ENCODE data around the gene DRC7. TPM values are rescaled to one million over a fixed set of nuclear protein-coding genes. Genes with fewer than 3 reads are reported as not detected.
"Not testable (repeated sequence)": the region's sequence is repeated elsewhere in the genome, so short reads cannot be mapped to it uniquely, and the experiment has no call there.

Gene DRC7
- total RNA-seq, 1 donor from 2014 or later: 1.9 TPM

DNA sequence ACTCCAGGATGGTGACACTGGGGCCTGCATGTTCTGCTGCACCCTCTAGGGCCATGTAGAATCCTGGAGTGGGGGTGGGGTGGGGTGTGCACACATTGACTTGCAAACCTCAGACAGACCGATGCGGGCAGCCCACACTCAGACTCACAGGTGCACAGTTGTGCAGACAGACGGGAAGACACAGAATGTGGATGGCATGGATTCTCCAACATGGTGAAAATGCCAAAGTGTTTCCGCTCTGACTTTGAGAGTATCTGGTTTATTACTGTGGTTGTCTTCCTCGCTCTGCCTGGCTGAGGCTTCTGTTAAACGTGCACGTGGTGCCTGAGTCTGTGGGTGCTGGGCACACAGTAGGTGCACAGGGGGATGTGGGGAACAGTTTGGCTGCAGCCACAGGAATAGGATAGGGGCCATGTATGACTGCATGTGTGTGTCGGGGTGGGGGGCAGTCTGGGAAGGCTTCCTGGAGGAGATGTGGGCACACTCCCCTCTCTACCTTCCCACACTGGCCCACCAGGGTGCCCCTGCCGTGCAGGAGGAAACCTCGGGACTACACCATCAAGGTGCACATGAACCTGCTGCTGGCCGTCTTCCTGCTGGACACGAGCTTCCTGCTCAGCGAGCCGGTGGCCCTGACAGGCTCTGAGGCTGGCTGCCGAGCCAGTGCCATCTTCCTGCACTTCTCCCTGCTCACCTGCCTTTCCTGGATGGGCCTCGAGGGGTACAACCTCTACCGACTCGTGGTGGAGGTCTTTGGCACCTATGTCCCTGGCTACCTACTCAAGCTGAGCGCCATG, 35.5 kb upstream of the DRC7 start:
- DNase-seq (ENCODE audit: low spot score): no peak

DNA sequence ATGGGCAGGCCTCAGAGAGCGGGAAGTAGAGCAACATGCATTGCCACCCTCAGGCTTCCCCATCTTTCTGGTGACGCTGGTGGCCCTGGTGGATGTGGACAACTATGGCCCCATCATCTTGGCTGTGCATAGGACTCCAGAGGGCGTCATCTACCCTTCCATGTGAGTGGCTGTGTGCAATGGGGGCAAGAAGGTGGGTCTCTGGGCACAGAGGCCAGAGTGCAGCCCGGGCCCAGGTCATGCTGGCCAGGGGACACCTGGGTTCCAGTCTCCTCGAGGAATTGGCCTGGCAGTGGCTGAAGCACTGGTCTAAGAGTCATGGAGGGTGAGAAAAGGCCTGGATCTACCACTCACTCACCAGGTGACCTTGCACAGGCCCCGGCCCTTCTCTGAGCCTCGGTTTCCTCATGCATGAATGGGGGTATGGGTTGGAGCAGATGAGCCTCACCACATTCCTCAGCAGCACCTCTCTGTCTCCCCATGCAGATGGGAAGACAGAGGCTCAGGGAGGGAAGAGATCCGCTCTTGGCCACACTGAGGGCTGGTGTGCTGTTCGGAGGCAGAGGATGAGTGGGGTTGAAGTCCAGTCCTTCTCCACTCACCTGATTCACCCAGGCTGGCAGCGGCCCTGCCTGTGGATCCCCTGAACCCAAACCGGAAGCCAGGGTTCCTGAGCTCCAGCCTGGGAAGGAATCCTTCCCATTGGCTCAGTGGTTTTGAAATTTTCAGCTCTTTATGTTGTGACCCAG, 33.7 kb upstream of the DRC7 start:
- DNase-seq (ENCODE audit: low spot score): no peak

DNA sequence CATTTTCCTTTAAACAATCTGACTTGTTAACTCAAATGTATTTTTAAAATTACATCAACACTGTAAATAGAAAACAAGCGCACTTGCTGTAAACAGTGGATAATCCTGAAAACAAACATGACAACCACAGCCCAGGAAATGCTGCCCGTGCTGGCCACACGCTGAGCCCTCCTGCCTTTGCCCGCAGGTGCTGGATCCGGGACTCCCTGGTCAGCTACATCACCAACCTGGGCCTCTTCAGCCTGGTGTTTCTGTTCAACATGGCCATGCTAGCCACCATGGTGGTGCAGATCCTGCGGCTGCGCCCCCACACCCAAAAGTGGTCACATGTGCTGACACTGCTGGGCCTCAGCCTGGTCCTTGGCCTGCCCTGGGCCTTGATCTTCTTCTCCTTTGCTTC, 33.1 kb upstream of the DRC7 start:
- no peak for DNase-seq (ENCODE audit: low spot score)

DNA sequence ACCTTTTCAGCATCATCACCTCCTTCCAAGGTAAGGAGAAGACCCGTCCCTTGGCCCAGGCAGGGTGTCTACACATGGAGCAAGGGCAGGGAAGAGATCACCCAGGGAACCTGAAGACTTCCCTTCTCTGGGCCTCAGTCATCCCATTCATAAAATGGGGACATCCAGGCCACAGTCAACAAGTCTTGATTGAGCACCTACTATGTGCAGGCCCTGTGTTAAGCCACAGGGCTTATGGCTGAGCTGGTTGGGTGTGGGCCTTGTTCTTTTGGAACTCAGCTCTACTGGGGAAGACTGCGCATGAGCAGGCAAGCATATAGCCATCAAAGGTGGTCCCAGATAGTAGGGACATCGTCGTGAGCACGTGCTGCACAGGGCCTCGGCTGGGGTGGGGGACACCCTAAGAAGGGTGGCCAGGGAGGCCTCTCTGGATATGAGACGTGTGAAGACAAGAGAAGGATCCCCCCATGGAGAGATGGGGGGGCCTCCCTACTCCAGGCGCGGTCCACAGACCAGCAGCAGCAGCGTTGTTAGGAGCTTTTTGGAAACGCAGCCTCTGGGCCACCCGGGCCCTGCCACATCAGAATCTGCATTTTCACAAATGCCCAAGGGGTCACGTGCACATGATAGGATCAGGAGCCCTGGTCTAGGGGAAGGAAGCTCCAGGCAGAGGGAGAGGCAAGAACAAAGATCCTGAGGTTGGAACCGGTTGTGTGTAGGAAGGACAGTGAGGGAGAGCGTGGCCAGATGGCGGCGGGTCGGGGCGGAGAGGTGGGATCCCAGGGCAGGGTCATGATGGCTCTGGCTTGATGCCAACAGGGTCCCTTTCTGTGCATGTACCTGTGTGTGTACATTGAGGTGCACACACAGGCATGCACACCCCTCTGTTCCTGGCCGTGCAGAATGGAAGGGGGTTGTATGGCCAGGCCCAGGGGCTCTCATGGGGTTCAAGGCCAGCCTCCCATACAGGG, 32.4 kb upstream of the DRC7 start:
- no peak for DNase-seq (ENCODE audit: low spot score)

DNA sequence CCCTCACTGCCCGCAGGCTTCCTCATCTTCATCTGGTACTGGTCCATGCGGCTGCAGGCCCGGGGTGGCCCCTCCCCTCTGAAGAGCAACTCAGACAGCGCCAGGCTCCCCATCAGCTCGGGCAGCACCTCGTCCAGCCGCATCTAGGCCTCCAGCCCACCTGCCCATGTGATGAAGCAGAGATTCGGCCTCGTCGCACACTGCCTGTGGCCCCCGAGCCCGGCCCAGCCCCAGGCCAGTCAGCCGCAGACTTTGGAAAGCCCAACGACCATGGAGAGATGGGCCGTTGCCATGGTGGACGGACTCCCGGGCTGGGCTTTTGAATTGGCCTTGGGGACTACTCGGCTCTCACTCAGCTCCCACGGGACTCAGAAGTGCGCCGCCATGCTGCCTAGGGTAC, 31.2 kb upstream of the DRC7 start:
- no peak for DNase-seq (ENCODE audit: low spot score)

DNA sequence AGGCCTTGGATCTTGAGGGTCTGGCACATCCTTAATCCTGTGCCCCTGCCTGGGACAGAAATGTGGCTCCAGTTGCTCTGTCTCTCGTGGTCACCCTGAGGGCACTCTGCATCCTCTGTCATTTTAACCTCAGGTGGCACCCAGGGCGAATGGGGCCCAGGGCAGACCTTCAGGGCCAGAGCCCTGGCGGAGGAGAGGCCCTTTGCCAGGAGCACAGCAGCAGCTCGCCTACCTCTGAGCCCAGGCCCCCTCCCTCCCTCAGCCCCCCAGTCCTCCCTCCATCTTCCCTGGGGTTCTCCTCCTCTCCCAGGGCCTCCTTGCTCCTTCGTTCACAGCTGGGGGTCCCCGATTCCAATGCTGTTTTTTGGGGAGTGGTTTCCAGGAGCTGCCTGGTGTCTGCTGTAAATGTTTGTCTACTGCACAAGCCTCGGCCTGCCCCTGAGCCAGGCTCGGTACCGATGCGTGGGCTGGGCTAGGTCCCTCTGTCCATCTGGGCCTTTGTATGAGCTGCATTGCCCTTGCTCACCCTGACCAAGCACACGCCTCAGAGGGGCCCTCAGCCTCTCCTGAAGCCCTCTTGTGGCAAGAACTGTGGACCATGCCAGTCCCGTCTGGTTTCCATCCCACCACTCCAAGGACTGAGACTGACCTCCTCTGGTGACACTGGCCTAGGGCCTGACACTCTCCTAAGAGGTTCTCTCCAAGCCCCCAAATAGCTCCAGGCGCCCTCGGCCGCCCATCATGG, 30.5 kb upstream of the DRC7 start:
- DNase-seq (ENCODE audit: low spot score): no peak

DNA sequence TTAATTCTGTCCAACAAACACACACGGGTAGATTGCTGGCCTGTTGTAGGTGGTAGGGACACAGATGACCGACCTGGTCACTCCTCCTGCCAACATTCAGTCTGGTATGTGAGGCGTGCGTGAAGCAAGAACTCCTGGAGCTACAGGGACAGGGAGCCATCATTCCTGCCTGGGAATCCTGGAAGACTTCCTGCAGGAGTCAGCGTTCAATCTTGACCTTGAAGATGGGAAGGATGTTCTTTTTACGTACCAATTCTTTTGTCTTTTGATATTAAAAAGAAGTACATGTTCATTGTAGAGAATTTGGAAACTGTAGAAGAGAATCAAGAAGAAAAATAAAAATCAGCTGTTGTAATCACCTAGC, 30.0 kb upstream of the DRC7 start:
- no peak for DNase-seq (ENCODE audit: low spot score)

DNA sequence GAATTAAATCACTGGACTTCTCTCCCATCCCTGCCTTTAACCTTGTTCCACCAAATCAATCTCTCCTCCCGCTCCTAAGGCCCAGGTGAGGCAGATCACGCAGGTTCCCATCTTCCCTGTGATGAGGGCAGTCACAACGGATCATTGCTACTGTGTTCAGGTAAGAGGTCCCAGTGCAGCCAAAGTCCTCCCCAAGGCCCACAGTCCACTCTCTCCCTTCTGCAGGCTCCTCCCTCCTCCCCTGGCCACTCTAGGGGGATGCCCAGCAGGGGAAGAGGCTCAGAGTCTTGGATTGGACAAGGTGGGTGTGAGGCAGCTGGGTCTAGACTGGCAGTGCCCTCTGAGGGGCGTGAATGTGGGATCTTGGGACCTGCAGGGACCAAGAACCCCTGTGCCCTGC, 29.1 kb upstream of the DRC7 start:
- DNase-seq (ENCODE audit: low spot score): no peak

DNA sequence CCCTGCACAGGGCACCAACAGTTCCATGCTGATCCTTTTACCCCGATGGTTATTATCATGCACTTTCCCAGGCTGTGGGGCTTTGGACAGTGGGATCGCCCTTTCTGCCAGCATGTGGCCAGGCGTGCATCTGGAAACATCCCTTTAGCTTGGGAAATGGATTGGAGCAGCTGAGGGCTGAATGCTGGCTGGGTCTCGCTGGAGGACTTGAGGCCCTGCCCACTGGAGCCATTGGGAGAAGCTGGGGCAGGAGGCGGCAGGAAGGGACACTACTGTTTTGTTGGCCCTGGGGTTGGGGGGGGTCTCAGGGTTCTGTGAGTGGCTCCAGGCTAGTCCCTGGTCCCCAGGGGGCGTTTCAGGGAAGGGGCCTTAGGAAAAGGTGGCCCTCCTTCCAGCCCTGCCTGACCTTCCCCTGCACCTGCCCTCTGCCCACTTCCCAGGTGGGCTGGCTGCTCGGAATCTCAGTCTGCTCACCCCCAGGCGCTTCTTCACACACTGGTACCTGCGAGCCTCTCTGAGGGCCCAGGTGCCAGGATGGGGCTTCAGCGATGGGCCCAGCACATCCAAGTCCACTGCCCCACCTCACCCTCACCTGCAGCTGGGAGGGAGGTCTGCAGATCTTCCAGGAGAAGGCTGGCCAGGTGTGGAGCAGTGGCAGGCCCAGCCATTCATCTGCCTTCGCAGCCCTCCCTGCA, 28.1 kb upstream of the DRC7 start:
- no peak for DNase-seq (ENCODE audit: low spot score)

DNA sequence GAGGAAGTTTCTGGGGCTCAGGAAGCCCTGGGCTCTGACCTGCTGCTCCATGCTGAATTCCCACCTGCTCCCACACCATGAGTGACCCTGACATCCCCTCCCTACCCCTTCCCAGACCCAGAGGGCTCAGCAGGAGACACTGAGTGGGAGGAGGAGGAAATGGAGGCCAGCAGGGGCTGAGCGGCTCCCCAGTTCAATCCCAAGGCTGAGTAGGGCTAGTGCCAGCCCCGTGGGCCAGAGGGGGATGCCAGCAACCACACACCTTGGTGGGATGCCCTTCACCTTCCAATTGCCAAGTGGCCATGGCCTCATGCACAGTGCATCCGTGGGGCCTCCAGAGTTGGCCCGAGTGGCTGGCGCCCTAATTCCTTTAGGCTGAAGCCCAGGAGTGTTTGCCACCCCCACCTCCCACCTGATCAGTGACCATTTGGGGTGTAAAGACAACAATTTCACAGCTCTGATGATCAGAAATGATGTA, 27.5 kb upstream of the DRC7 start:
- no peak for DNase-seq (ENCODE audit: low spot score)

DNA sequence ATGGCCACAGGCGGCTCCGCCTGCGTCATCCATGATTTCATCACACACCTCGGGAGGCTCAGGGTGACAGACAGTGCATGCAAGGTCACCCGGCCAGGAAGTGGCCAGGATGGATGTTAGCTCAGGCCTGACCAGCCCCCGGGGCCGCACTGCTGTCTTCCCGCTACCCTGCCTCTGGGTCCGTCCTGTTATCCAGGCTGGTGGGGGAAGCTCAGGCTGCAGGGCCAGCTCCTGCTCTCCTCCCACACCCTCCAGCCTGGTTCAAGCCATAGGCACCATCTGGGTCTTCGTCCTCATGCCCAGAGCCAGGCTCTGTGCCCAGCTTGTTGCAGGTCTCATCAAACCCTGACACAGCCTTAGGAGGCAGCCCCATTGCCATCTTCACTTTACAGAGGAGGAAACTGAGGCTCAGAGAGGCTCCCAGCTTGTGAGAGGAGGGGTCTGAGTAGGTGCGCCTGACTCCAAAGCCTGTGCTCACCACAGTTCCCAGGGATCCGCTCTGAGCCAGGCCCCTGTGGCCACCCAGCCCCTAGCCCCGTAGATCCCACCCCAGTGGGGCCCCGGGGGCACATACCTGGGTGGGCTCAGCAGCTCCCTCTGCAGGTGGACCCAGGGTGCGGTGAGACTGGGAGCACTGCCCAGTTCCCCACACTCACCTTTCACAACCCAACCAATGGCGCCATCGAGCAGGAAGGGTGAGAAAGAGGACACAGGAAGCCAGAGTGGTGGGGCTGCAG, 26.9 kb upstream of the DRC7 start:
- no peak for DNase-seq (ENCODE audit: low spot score)

DNA sequence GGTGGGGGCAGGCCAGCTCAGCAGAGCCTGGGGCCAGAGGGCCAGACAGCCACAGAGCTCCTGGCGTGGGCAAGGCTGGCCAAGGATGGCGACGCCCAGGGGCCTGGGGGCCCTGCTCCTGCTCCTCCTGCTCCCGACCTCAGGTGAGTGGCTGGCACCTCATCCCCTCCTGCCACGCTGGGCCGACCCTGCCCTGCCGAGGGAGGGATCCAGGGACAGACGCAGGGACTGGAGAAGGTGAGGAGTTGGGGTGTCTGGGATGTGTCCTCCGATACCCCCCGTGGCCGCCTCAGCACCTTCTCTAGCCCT, 26.4 kb upstream of the DRC7 start, which contains the start of gene ADGRG3:
TSS of gene ADGRG3 (plus strand) at position 44 of the 309 bp plus-strand sequence. CDS start at position 86, 42 bp downstream.
- DNase-seq (ENCODE audit: low spot score): no peak

DNA sequence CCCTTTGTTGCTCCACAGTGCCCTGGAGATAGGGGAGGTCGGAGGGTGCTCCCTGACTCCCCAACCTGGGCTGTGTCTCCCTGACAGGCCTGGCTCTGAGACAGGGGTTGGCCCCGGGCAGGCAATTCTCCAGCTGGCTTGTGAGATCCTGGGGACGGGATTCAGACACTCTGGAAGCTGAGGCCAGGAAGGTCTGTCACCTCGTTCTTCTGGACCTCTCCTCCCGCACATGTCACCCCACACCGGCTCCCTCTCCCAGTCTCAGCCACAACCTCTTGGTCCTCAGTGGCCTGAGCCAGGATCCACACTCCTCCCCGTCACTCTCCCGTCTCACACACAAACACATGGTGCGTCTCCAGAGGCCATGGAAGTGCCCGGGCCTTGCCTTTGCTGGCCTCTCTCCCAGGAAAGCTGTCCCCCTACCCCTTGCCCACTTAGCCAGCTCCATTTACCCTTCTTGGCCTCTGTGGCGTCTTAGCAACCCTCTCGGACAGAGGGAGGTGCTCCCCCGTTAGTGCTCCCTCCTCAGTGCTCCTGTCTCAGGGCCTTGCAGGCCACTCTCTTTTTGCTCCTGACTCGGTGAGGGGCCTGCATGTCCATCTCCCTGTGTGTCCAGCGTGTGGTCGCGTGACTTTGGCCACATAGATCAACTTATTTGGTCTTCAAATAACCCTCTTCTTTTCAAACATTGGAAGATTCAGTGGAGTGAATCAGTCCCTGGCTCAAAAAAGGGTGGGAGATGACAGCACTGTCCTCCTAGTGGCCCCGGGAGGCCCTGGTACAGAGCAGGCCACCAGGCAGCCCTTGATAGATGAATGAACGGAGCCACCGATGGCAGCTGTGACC, 25.8 kb upstream of the DRC7 start:
- DNase-seq (ENCODE audit: low spot score): no peak

DNA sequence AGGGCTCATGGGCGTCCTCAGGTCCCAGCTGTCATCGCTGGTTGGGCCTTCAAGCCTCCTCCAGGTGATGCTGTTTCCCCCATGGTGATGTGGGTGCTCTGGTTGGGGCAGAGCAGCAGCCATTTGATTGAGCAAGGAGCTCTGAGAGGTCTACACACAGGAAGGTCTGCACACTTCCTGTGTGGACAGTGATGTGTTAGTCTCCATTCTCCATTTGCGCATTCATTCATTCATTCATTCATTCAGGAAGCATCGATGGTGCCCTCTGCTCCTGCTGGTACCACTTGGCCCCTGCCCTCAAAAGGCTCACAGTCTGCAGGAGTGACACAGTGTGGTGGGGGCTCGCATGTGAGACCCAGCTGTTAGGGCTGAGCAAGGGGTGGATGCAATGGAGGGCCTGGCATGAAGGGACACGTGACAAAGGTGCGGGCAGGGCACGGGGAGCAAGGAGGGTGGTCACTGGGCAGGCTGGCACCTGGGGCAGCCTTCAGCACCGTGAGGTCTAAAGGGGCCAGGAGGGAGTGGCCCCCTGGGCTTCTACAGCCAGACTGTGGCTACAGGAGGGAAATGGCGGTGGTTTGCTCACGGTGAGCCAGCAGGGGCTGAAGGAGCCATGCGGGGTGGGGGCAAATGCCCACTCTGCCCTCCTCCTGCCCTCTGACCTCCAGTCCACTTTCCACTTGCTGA, 25.0 kb upstream of the DRC7 start:
- no peak for DNase-seq (ENCODE audit: low spot score)

DNA sequence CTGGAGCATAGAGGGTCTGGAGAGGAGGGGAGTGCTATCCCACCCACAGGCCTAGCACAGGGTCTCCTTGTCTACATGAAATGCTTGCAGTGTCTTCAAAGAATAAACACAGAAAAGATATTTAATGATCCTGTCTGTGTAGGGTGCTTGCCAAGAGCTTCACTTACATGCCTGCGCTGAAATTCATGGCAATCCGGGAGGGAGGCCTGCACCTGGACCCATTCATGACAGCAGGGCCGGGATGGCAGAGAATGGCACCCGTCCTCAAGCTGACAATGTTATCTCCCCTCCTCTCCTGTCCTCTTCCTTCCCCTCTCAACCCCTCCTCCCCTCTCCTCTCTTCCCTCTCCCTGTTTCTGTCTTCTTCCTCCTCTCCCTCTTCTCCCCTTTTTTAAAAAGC, 24.4 kb upstream of the DRC7 start:
- DNase-seq (ENCODE audit: low spot score): no peak

DNA sequence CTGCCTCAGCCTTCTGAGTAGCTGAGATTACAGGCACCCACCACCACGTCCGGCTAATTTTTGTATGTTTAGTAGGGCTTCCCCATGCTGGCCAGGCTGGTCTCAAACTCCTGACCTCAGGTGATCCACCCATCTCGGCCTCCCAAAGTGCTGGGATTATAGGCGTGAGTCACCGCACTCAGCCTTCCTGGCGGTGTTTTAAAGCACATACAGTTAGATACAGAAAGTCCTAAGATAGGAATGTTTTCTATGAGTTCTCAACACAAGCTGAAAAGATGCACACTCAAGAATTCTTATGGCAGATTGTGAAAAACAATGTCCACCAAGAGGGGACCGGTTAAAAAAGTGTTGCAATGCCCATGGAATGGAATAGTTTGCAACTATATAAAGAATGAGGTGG, 23.2 kb upstream of the DRC7 start:
- not testable (repeated sequence) for DNase-seq (ENCODE audit: low spot score)

DNA sequence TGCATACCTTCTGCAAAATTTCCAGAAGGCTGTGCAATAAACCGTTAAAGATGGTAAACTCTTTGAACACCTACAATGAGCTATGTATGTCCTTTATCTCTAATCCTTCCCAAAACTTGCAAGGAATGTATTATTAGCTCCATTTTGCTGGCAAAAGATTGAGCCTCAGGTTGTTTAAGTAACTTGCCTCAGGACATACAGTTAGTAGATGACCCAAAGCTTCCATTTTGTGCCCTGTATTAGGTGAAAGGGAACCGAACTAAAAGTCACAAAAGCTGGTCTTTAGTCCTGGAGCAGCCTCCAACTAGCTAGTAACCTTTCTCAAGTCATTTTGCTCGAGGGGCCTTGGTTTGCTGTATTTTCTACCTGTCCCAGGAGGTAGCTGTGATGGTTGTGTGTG, 22.2 kb upstream of the DRC7 start:
- no peak for DNase-seq (ENCODE audit: low spot score)

DNA sequence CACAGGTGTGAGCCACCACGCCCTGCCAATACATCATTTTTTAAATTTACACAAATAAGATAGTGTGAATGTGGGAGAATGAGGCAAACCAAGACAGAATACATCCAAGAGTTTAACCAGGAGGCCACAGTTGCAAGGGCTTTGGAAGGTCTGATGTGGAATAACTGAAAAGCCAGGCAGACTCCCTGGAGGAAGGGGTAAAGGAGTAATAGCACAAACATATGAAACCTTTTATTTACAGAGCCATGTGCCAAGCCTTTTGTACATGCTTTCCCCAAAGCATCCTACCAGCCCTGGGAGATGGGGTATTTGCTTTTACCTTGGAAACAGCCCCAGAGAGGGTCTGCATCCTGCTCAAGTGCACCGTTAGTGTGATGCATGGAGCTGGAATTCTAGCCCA, 21.8 kb upstream of the DRC7 start:
- no peak for DNase-seq (ENCODE audit: low spot score)

All from mucosa of gallbladder (tissue), 1 donor.